KMS-11 (cell line): ENCODE results near the gene MACO1.
A peak's percentile ranks its signal among the peaks of the same experiment; 100 is the strongest.

Source experiments
- H2AFZ ChIP-seq: fragments of 200-600 bp; sonication (generic); 2 replicates; pipeline ENCODE4 v1.6.1; 2016; ENCODE audit warnings: antibody characterized with exemption, mixed run types, low read depth
- H3K27ac ChIP-seq: fragments of 200-600 bp; sonication (generic); 2 replicates; pipeline ENCODE4 v1.6.1; 2016; ENCODE audit warnings: mild to moderate bottlenecking, mixed run types
- H3K27me3 ChIP-seq: fragments of 200-600 bp; sonication (generic); 2 replicates; pipeline ENCODE4 v1.6.1; 2017; ENCODE audit warnings: mild to moderate bottlenecking, low read depth, mixed run types, moderate library complexity; ENCODE audit not compliant: insufficient read depth
- H3K36me3 ChIP-seq: fragments of 200-600 bp; sonication (generic); 2 replicates; pipeline ENCODE4 v1.6.1; 2017; ENCODE audit warnings: mild to moderate bottlenecking, mixed run types; ENCODE audit not compliant: insufficient read depth
- H3K4me1 ChIP-seq: fragments of 200-600 bp; sonication (generic); 2 replicates; pipeline ENCODE4 v1.6.1; 2016; ENCODE audit warnings: mild to moderate bottlenecking, low read depth, mixed run types; ENCODE audit not compliant: poor library complexity, severe bottlenecking
- H3K4me2 ChIP-seq: fragments of 200-600 bp; sonication (generic); 2 replicates; pipeline ENCODE4 v1.7.0; 2016; ENCODE audit warnings: mild to moderate bottlenecking, mixed run types
- H3K4me3 ChIP-seq: fragments of 200-600 bp; sonication (generic); IDR thresholded peaks from 2 replicates; pipeline ENCODE4 v1.6.1; 2017; ENCODE audit warnings: low read depth, low read length, mixed read lengths; ENCODE audit not compliant: insufficient read depth
- H3K79me2 ChIP-seq: fragments of 200-600 bp; sonication (generic); 2 replicates; pipeline ENCODE4 v1.6.1; 2016; ENCODE audit warnings: low read depth, mixed run types; ENCODE audit not compliant: insufficient read depth
- H3K9ac ChIP-seq: fragments of 200-600 bp; sonication (generic); 2 replicates; pipeline ENCODE4 v1.6.1; 2016; ENCODE audit warnings: mild to moderate bottlenecking, mixed run types
- H4K20me1 ChIP-seq: fragments of 200-600 bp; sonication (generic); 2 replicates; pipeline ENCODE4 v1.6.1; 2016; ENCODE audit warnings: mild to moderate bottlenecking, mixed run types; ENCODE audit not compliant: insufficient read depth
- CTCF ChIP-seq: fragments of 200-600 bp; sonication (generic); conservative IDR thresholded peaks from 2 replicates; pipeline ENCODE4 v1.6.1; 2017; ENCODE audit warnings: low read depth, mild to moderate bottlenecking, antibody characterized with exemption, low read length, moderate library complexity, mixed read lengths

MACO1 gene

GRCh38 chr1:25427696-25428095 lies 3.0 kb upstream of the MACO1 start:
- H3K36me3 ChIP-seq = no peaks in the 10 kb centered on the region
- H4K20me1 ChIP-seq = no peaks in the 10 kb centered on the region
- no peak overlapping the region for H3K4me2 ChIP-seq
- no peak for TF ChIP-seq CTCF
- no peak overlapping the region for H3K4me3 ChIP-seq
- no peak overlapping the region for H3K9ac ChIP-seq
- H3K27ac ChIP-seq = no peak overlapping the region
- peaks cover 12% of the 10 kb centered on the region for H3K79me2 ChIP-seq
- no peak overlapping the region for H2AFZ ChIP-seq
- H3K4me1 ChIP-seq = peaks cover 17% of the 10 kb centered on the region
- no peaks in the 10 kb centered on the region for H3K27me3 ChIP-seq

- H4K20me1 ChIP-seq = no peaks in the 10 kb centered on the region
- H3K9ac ChIP-seq = no peak overlapping the region
- no peak overlapping the region for H2AFZ ChIP-seq
- H3K27ac ChIP-seq = no peak overlapping the region
- no peak overlapping the region for H3K4me3 ChIP-seq
- H3K79me2 ChIP-seq = peaks cover 21% of the 10 kb centered on the region
- H3K36me3 ChIP-seq = no peaks in the 10 kb centered on the region
- H3K4me1 ChIP-seq = peaks cover 27% of the 10 kb centered on the region
- H3K27me3 ChIP-seq = no peaks in the 10 kb centered on the region
- no peak overlapping the region for H3K4me2 ChIP-seq
- no peak for TF ChIP-seq CTCF
Measured at GRCh38 chr1:25428475-25429166, 2.1 kb upstream of the MACO1 start.

GRCh38 chr1:25430967-25431881 lies 527 bp downstream of the MACO1 start:
- Histone ChIP-seq H3K4me1 (peaks cover 53% of the 10 kb centered on the region), H2AFZ (peak overlapping the region; percentile 87; the same call in 1 of the 2 replicates), H4K20me1 (no peaks in the 10 kb centered on the region), H3K27me3 (no peaks in the 10 kb centered on the region), H3K79me2 (peaks cover 31% of the 10 kb centered on the region), H3K36me3 (no peaks in the 10 kb centered on the region), H3K27ac (0 out of 2 replicates have a peak overlapping the region, but pooled peaks have one; percentile 30), H3K9ac (peak overlapping the region; percentile 48; the same call in 1 of the 2 replicates), H3K4me3 (peak overlapping the region; percentile 50), H3K4me2 (peak overlapping the region; percentile 84)
- TF ChIP-seq CTCF = no peak

GRCh38 chr1:25431955-25432719 lies 1.4 kb downstream of the MACO1 start:
- H3K27me3 ChIP-seq = no peaks in the 10 kb centered on the region
- H3K79me2 ChIP-seq = peaks cover 40% of the 10 kb centered on the region
- H3K4me3 ChIP-seq = no peak overlapping the region
- no peak for TF ChIP-seq CTCF
- H2AFZ ChIP-seq = no peak overlapping the region
- H3K4me2 ChIP-seq = peak overlapping the region; percentile 84
- H3K4me1 ChIP-seq = peaks cover 62% of the 10 kb centered on the region
- H3K9ac ChIP-seq = peak overlapping the region; percentile 48; the same call in 1 of the 2 replicates
- H3K36me3 ChIP-seq = no peaks in the 10 kb centered on the region
- H4K20me1 ChIP-seq = no peaks in the 10 kb centered on the region
- H3K27ac ChIP-seq = no peak overlapping the region
